Common myeloid progenitor, CD34-positive (primary cell): ENCODE measurements around the gene DOK5.
A peak's percentile ranks its signal among the peaks of the same experiment; 100 is the strongest.

Experiments
- CTCF ChIA-PET: fragments of 350-600 bp; sonication (Branson Sonifier 250); formaldehyde crosslinking; loops from one replicate; lab custom pipeline; 2021; ENCODE audit warnings: antibody characterized with exemption; lab: Charles Lee
- POLR2A ChIA-PET: fragments of 350-600 bp; sonication (Branson Sonifier 250); formaldehyde crosslinking; loops from one replicate; lab custom pipeline; 2021; ENCODE audit warnings: antibody characterized with exemption; lab: Charles Lee
- DNase-seq, 3 donors: peaks; one replicate each; pipeline versions ENCODE4 v3.0.0 to v3.0.0-alpha.2; 2013
- H3K27ac ChIP-seq, 2 experiments: 1 replicate in 1 of 2; 2 replicates in 1 of 2; pipeline ENCODE4 v1.7.0; 2013; ENCODE audit warnings: inconsistent platforms in 2 of 2, low read length in 2 of 2, mild to moderate bottlenecking in 2 of 2, low read depth in 1 of 2, moderate library complexity in 1 of 2; ENCODE audit not compliant: severe bottlenecking in 2 of 2, insufficient read depth in 1 of 2, poor library complexity in 1 of 2
- H3K27me3 ChIP-seq, 5 experiments: replicated peaks in 2 of 5; 1 replicate in 3 of 5; 2 replicates in 2 of 5; pipeline versions ENCODE4 v1.6.1 to v1.7.0; 2013; ENCODE audit warnings: low read length in 4 of 5, mild to moderate bottlenecking in 2 of 5, moderate library complexity in 2 of 5, inconsistent platforms in 1 of 5; ENCODE audit not compliant: insufficient read depth in 5 of 5, control insufficient read depth in 4 of 5
- H3K36me3 ChIP-seq, 4 experiments: 1 replicate in 2 of 4; 2 replicates in 2 of 4; pipeline versions ENCODE4 v1.6.1 to v1.7.0; 2013; ENCODE audit warnings: low read length in 3 of 4, control low read depth in 1 of 4, mild to moderate bottlenecking in 1 of 4; ENCODE audit not compliant: control insufficient read depth in 4 of 4, insufficient read depth in 4 of 4
- H3K4me1 ChIP-seq, 4 experiments: 1 replicate in 3 of 4; 2 replicates in 1 of 4; pipeline versions ENCODE4 v1.6.1 to v1.7.1; 2013; ENCODE audit warnings: low read length in 3 of 4, mild to moderate bottlenecking in 3 of 4, control low read depth in 1 of 4, inconsistent platforms in 1 of 4, moderate library complexity in 1 of 4; ENCODE audit not compliant: control insufficient read depth in 4 of 4, insufficient read depth in 4 of 4; ENCODE audit errors: control extremely low read depth in 1 of 4
- H3K4me3 ChIP-seq, 7 experiments: 1 replicate in 4 of 7; 2 replicates in 3 of 7; pipeline versions ENCODE4 v1.5.1 to v1.7.0; 2013; ENCODE audit warnings: mild to moderate bottlenecking in 7 of 7, low read length in 6 of 7, moderate library complexity in 6 of 7, inconsistent platforms in 2 of 7, low read depth in 2 of 7, control low read depth in 1 of 7; ENCODE audit not compliant: insufficient read depth in 4 of 7, control insufficient read depth in 1 of 7; ENCODE audit errors: extremely low read depth in 1 of 7
- H3K9me3 ChIP-seq, 5 experiments: 1 replicate in 4 of 5; 2 replicates in 1 of 5; pipeline versions ENCODE4 v1.6.1 to v1.7.1; 2013; ENCODE audit warnings: low read length in 4 of 5, mild to moderate bottlenecking in 2 of 5, inconsistent platforms in 1 of 5, low read depth in 1 of 5, moderate library complexity in 1 of 5; ENCODE audit not compliant: control insufficient read depth in 4 of 5, insufficient read depth in 2 of 5; ENCODE audit errors: control extremely low read depth in 1 of 5
- WGBS: methylation state at CpG from one replicate; pipeline ENCODE4 v1.1.5; 2013; ENCODE audit not compliant: insufficient coverage; 5-methylcytosine and 5-hydroxymethylcytosine counted together

DOK5 gene

DNA sequence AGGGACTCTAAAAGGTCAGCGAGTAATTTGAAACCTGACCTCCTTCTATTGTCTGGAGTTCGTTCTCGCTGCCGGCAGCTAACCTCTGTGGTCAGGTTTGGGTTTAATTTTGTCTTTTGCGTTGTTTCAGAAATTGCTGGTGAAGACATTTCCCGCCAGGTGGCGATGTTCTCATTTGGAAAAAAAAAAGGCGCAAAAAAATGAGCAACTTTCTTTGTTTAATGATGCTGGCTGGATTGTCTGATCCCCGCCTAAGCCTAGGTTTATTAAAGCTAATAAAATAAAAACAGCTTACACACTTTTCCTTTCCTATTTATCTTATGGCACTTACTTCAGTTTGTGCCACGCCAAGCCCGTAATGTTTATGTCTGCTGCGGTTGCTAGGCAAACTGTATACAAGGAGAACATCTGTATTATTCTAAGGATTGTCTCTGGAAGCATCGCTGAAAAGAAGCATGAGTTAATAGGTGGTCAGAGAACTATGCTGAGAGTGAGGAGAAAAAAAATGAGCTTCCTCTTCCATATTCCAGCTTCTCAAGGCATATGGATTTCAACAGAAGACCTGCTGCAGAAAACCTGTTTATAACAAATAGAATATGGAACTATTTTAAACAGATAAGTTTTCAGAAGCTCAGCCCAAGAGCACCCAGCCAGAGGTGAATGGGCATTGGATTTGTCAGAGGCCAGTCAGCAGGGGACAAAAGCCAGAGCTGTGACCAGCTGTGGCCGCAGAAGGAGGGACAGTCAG is 205.7 kb downstream of the DOK5 start:
- ChIA-PET POLR2A (no interaction called here), CTCF (interaction anchor here (0.5 to 2.3 kb wide), 6 partner anchors 11 to 460 kb away, joined by 3 to 14 read pairs (median 4); no protein-coding TSS in a partner anchor)
- Histone ChIP-seq H3K36me3 (no peaks in the 10 kb centered on the region), H3K27ac (no peak overlapping the region), H3K27me3 (peaks cover 0 to 31% (median 4%) of the 10 kb centered on the region in 5 experiments), H3K9me3 (no peaks in the 10 kb centered on the region), H3K4me1 (no peaks in the 10 kb centered on the region), H3K4me3 (no peak overlapping the region)
- 31% methylated on average over 12 of the region's 14 CpGs for WGBS
- peak; percentile 28 to 55 (median 52) for DNase-seq

DNA sequence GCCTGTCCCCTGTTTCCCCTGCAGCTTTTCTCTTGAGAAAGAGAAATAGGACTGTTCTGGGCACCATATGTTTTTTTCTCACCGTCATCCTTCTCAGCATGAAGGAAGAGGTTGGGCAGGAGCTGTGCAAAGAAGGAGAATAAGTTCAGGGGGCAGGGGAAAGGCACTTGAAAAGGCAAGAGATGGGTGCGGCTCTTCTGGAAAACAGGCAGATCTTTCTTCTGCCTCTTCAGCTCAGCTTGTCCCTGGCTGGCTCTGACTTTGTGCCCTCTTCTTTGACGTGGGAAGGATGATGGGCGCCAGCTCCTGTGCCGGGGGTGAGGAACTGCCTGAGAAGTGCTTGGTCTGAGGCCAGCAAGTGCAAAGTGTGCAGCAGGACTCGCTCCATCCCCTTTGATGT is 206.5 kb downstream of the DOK5 start:
- DNase-seq: no peak
- H3K36me3 ChIP-seq: no peaks in the 10 kb centered on the region
- no peak overlapping the region for H3K27ac ChIP-seq
- ChIA-PET POLR2A (no interaction called here), CTCF (interaction anchor here (1.3 to 2.3 kb wide), 3 partner anchors 11 to 18 kb away, joined by 5 to 14 read pairs (median 7); no protein-coding TSS in a partner anchor)
- H3K9me3 ChIP-seq: no peaks in the 10 kb centered on the region
- peaks cover 0 to 31% (median 4%) of the 10 kb centered on the region in 5 experiments for H3K27me3 ChIP-seq
- WGBS: 61% methylated on average over 6 of the region's 6 CpGs
- H3K4me3 ChIP-seq: no peak overlapping the region
- H3K4me1 ChIP-seq: no peaks in the 10 kb centered on the region

DNA sequence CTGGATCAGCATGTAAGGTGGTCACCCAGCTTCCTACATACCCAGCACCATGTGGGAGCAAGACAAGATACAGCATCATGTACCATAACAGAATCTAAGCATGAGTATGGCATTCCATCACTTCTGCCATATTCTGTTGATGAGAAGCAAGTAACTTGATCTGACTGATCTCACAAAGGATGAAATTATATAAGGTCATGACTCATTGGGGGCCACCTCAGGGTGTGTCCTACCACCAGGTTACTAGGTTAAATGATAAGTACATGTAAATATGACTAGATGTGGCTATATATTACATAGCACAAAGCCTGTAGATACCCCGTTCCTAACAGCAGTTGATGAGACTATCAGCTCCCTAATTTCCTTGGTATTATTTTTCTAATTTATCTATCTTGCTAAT is 213.1 kb downstream of the DOK5 start:
- no peak overlapping the region for H3K4me3 ChIP-seq
- no CpG with 5 or more reads among the region's 1 CpG for WGBS
- H3K27ac ChIP-seq: no peak overlapping the region
- no peaks in the 10 kb centered on the region for H3K36me3 ChIP-seq
- CTCF ChIA-PET: no interaction called here
- H3K4me1 ChIP-seq: no peaks in the 10 kb centered on the region
- POLR2A ChIA-PET: no interaction called here
- H3K27me3 ChIP-seq: peaks cover 0 to 7% (median 0%) of the 10 kb centered on the region in 5 experiments
- no peak for DNase-seq
- no peaks in the 10 kb centered on the region for H3K9me3 ChIP-seq

DNA sequence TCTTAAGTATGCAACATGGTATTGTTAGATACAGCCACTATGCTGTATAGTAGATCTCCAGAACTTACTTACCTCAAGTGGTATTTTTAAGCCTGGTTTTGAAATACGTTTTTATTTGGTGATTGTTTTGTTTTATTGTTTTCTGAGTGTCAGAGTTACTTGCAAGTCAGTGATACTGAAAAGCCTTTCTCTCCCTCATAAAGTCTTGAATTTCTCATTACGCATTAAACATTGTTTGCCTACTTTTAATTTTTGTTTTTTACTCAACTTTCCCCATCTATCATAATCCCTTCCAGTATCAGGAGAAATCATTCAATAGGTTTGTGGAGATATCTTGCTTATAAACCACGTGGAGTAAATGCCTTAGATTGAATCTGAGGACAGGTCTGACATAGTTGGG is 214.9 kb downstream of the DOK5 start:
- no peak for DNase-seq
- H3K27me3 ChIP-seq: peaks cover 0 to 2% (median 0%) of the 10 kb centered on the region in 5 experiments

DNA sequence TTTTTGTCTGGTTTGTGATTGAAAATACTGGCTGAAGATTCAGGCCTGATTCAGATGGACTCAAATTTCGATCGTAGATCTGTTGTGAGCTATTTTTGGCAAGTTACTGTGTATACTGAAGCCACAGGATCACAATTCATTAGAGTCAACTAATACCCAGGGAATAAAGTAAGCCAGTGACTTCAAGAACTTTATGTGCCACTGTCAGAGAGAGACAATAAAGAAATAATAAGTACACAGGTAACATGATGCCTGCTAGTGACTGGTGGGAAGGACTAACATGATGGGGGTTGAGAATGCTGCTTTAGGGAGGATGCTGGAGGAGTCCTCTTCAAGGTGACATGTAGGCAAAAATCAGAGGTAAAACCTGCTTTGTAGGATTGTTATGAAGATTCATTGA is 215.9 kb downstream of the DOK5 start:
- no peak for DNase-seq
- no peak overlapping the region for H3K4me3 ChIP-seq
- no peaks in the 10 kb centered on the region for H3K4me1 ChIP-seq
- no peak overlapping the region for H3K27ac ChIP-seq
- no peaks in the 10 kb centered on the region for H3K9me3 ChIP-seq
- no peaks in the 10 kb centered on the region for H3K36me3 ChIP-seq
- WGBS: no CpG with 5 or more reads among the region's 2 CpGs
- CTCF ChIA-PET: no interaction called here
- POLR2A ChIA-PET: no interaction called here
- H3K27me3 ChIP-seq: peaks cover 0 to 2% (median 0%) of the 10 kb centered on the region in 5 experiments

More for the DNA sequence above, 214.9 kb downstream of the DOK5 start:
- Histone ChIP-seq H3K27ac (no peak overlapping the region), H3K4me1 (no peaks in the 10 kb centered on the region), H3K36me3 (no peaks in the 10 kb centered on the region), H3K9me3 (no peaks in the 10 kb centered on the region), H3K4me3 (no peak overlapping the region)
- no CpG with 5 or more reads among the region's 3 CpGs for WGBS
- POLR2A ChIA-PET: no interaction called here
- CTCF ChIA-PET: no interaction called here

DNA sequence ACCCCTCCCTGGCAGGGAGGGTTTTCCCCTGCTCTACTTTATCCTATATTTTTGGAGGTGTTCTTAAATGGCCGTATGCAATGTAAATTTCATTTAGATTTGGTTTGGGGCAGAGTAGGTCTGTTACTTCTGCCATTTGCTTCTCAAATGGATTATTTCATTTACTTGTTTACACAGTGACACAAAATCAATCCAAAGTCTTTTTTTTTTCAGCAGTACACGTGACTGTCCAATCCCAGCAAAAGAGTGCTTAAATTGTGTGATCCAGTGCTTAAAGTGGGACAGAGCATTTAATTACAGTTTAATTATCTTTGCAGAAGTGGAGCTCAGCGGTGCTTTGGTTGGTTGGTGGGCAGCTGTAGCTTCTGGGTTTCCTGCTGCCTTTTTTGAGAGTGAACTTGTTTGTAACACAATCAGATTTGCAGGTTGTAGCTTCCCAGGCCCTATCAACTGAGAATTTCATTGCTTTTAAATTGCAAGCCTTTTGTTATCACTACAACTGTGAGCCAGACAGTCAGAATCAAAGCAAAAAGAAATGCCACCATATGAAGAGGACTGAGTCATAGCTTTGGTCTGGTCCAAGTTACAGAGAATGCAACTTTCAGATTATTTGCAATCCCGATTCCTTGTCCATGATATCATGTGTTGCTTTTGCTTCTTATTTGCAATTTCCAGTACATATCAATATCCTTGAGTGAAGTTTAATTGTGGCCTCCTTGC is 216.9 kb downstream of the DOK5 start:
- no peak for DNase-seq
- H3K4me1 ChIP-seq: no peaks in the 10 kb centered on the region
- H3K36me3 ChIP-seq: no peaks in the 10 kb centered on the region
- H3K4me3 ChIP-seq: no peak overlapping the region
- no peak overlapping the region for H3K27ac ChIP-seq
- H3K27me3 ChIP-seq: peaks cover 0 to 5% (median 0%) of the 10 kb centered on the region in 5 experiments
- H3K9me3 ChIP-seq: no peaks in the 10 kb centered on the region
- POLR2A ChIA-PET: no interaction called here
- WGBS: 80% methylated on average over 1 of the region's 4 CpGs
- CTCF ChIA-PET: no interaction called here

DNA sequence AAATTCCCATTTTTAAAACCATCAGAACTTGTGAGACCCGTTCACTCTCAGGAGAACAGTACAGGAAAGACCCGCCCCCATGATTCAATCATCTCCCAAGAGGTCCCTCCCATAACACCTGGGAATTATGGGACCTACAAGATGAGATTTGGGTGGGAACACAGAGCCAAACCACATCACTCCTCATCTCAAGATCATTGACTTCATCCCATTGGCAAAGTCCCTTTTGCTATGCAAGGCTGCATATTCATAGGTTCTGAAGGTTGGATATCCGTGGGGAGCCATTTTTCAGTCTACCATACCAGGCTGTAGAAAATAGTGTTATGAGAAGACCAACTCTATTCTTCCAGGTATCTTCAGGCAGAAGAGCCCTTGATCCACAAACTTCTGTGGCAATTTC is 219.1 kb downstream of the DOK5 start:
- no peaks in the 10 kb centered on the region for H3K36me3 ChIP-seq
- DNase-seq: no peak
- no peak overlapping the region for H3K4me3 ChIP-seq
- POLR2A ChIA-PET: no interaction called here
- H3K27me3 ChIP-seq: peaks cover 0 to 5% (median 0%) of the 10 kb centered on the region in 5 experiments
- H3K9me3 ChIP-seq: no peaks in the 10 kb centered on the region
- WGBS: 90% methylated on average over 2 of the region's 3 CpGs
- H3K27ac ChIP-seq: no peak overlapping the region
- no peaks in the 10 kb centered on the region for H3K4me1 ChIP-seq
- CTCF ChIA-PET: no interaction called here
